A673 (cell line): ENCODE results near the gene RHEX.
"Not testable (repeated sequence)": the region's sequence is repeated elsewhere in the genome, so short reads cannot be mapped to it uniquely, and the experiment has no call there.

ENCODE experiments used
- CTCF ChIP-seq: fragments of 300-800, 200-600 bp; sonication (generic); conservative IDR thresholded peaks from 2 replicates; pipeline ENCODE4 v1.5.1; 2017; ENCODE audit warnings: low read depth, mild to moderate bottlenecking, antibody characterized with exemption, low read length, moderate library complexity, mixed read lengths
- EZH2 ChIP-seq: fragments of 200-600 bp; sonication (generic); IDR thresholded peaks from 2 replicates; pipeline ENCODE4 v1.6.1; 2017; ENCODE audit warnings: borderline replicate concordance, low read depth, mild to moderate bottlenecking, mixed read lengths, antibody characterized with exemption, low read length; ENCODE audit not compliant: poor library complexity, severe bottlenecking

- not testable (repeated sequence) for TF ChIP-seq CTCF, EZH2
Observed at GRCh38 chr1:206055639-206056323, 2.8 kb downstream of the RHEX start.
